Ovary (tissue), 10 donors: Measurements from ENCODE around the gene SNRK. TPM values are rescaled to one million over a fixed set of nuclear protein-coding genes. Genes with fewer than 3 reads are reported as not detected.
A peak's percentile ranks its signal among the peaks of the same experiment; 100 is the strongest.

Experiments
- DNase-seq, 5 donors: peaks; one replicate each; pipeline ENCODE4 v3.0.0-alpha.2; 2019 to 2020
- H3K27ac ChIP-seq, 2 donors: fragments of 200-600 bp; one replicate each; pipeline versions ENCODE4 v1.5.1 to v1.8.0; 2019 to 2022
- H3K27me3 ChIP-seq: fragments of 200-600 bp; one replicate; pipeline ENCODE4 v1.8.0; 2022
- H3K36me3 ChIP-seq: fragments of 200-600 bp; sonication (generic); one replicate; pipeline ENCODE4 v1.5.1; 2019
- H3K4me1 ChIP-seq: one replicate; pipeline ENCODE4 v1.8.1; 2013; ENCODE audit warnings: mild to moderate bottlenecking, moderate library complexity; ENCODE audit not compliant: insufficient read depth
- H3K4me3 ChIP-seq: fragments of 200-600 bp; sonication (generic); one replicate; pipeline ENCODE4 v1.5.1; 2017
- H3K9me3 ChIP-seq, 2 donors: fragments of 200-600 bp in 1 of 2; sonication (generic) in 1 of 2; one replicate each; pipeline versions ENCODE4 v1.5.1 to v1.8.1; 2013 to 2019; ENCODE audit warnings: mild to moderate bottlenecking in 1 of 2, moderate library complexity in 1 of 2
- EP300 ChIP-seq: sonication (generic); formaldehyde crosslinking; IDR thresholded peaks from one replicate; pipeline ENCODE4 v1.6.1; 2017; ENCODE audit warnings: antibody characterized with exemption
- POLR2A ChIP-seq: fragments of 450-650 bp; IDR thresholded peaks from one replicate; pipeline ENCODE4 v1.6.1; 2017; ENCODE audit warnings: antibody characterized with exemption, mild to moderate bottlenecking, moderate library complexity
- WGBS, 3 donors: extraction: QIAGEN DNeasy Blood & Tissue Kit in 1 of 3; methylation state at CpG; one replicate each; pipeline versions ENCODE4 v1.1.5 to v1.1.7; 2013 to 2017; 5-methylcytosine and 5-hydroxymethylcytosine counted together
- intact Hi-C, 4 donors: fragments of 100-400 bp; cut with DNase I; formaldehyde crosslinking; loops; one replicate each; pipeline versions ENCODE4 v1.11.0 to v1.15.1; 2022 to 2023
- long read RNA-seq, 3 donors: library from polyadenylated mRNA in 2 of 3; unstranded in 2 of 3; transcript quantifications; one replicate each; pipeline ENCODE4 v2.0.0 and lab custom pipeline, GENCODE V29; 2021 to 2026
- polyA plus RNA-seq, 2 donors: library from polyadenylated mRNA; stranded (reverse); fragments of 200-250 nt in 1 of 2; fragments of 350-450 nt in 1 of 2; fragmentation: Illumina TruSeq in 1 of 2; extraction: RNeasy Lipid Tissue Mini Kit (QIAGEN cat#74804) in 1 of 2; gene quantifications; one replicate each; pipeline ENCODE4 v1.2.3, GENCODE V29; 2013 to 2014
- total RNA-seq, 7 donors: library from RNA; depleted of rRNA in 2 of 7; stranded (reverse); fragments of >200 nt in 2 of 7; fragmentation: NEBNext Ultra II Directional in 3 of 7; extraction: Animal tissue kit (Norgen Biotek cat#: 25700) in 3 of 7; gene quantifications; one replicate each; pipeline versions ENCODE4 v1.1.0 to v1.2.4, GENCODE V29; 2016 to 2023
- TF ChIP-seq, protein P1 (sequence below), 3 donors: fragments of 450-650 bp in 2 of 3; fragments of 200-600 bp in 1 of 3; IDR thresholded peaks; one replicate each; pipeline versions ENCODE4 v1.5.1 to v1.8.0; 2016 to 2022; ENCODE audit warnings: antibody characterized with exemption in 3 of 3, mild to moderate bottlenecking in 1 of 3
- donor health status: DM: no; HTN: no; CAD: no; lungs with moderate emphysema.
- donor health status: DM: no; HTN: no; CAD: no.
- donor health status: Bipolar disorder and iron deficiency.
- donor health status: DM: yes; HTN: yes; CAD: no.
- donor health status: DM: no; HTN: no; CAD: no.
- donor health status: DM: yes; HTN: yes; CAD: no.

Gene SNRK
- total RNA-seq, result 10 to 100 TPM; 21.8 to 52.1 (median 35.0) TPM
- polyA plus RNA-seq, result 10 to 100 TPM; 19.0 to 22.0 TPM
- long read RNA-seq, donor 1, full-length matches to known transcripts, result 1 of 33 reads
- long read RNA-seq, donor 1, partial matches to known transcripts, result 21 of 33 reads
- long read RNA-seq, donor 1, other reads (novel, unspliced or antisense), result 11 of 33 reads
- long read RNA-seq, donor 2, full-length matches to known transcripts, result 3 of 16 reads
- long read RNA-seq, donor 2, partial matches to known transcripts, result 0 of 16 reads
- long read RNA-seq, donor 2, other reads (novel, unspliced or antisense), result 13 of 16 reads
- long read RNA-seq, donor 3, full-length matches to known transcripts, result 25 of 37 reads
- long read RNA-seq, donor 3, partial matches to known transcripts, result 2 of 37 reads
- long read RNA-seq, donor 3, other reads (novel, unspliced or antisense), result 10 of 37 reads

GRCh38 chr3:43286115-43286840 is at the start of gene SNRK:
TSS of gene SNRK (plus strand) at chr3:43286540. CDS start at chr3:43303204, 16,664 bp downstream.
- H3K27ac ChIP-seq, result peak within 1 kb of the TSS; percentile 77 to 91
- intact Hi-C loops, result no loop called here
- peaks cover 13% of the 10 kb centered on the region for H3K4me1 ChIP-seq
- H3K9me3 ChIP-seq, result no peaks in the 10 kb centered on the region
- H3K4me3 ChIP-seq, result peak within 1 kb of the TSS; percentile 60
- H3K27me3 ChIP-seq, result no peaks in the 10 kb centered on the region
- no peaks in the 10 kb centered on the region for H3K36me3 ChIP-seq
- DNase-seq, result peak; percentile 87 to 96 (median 95)
- TF ChIP-seq POLR2A (peak; percentile 84), EP300 (no peak)
- 1 to 2% (median 1%) methylated on average over 53 to 91 of the region's 91 CpGs for WGBS, 3 donors

DNA sequence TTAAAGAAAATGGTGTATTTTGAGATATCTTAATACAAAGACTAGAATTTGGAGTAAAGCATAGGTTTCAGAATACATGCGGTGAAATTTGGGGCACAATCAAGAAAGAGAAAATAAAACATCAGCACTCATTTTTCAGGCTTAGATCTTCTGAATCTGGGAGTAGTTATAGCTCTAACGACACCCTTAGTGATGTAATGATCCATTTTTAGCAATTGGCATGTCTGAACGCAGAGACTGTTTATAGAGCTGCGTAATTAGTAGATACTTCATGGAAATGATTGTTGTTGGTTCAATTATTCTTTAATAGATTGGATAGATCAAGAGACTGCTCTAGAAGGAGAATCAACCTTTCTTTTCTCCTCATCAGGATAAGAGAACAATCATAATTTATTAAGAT is 47.5 kb upstream of the SNRK start:
- Histone ChIP-seq H3K9me3 (no peaks in the 10 kb centered on the region), H3K4me3 (no peak overlapping the region), H3K4me1 (no peaks in the 10 kb centered on the region), H3K27me3 (no peaks in the 10 kb centered on the region), H3K36me3 (no peaks in the 10 kb centered on the region), H3K27ac (no peak overlapping the region)
- no peak for DNase-seq
- 59 to 76% (median 64%) methylated on average over 4 of the region's 4 CpGs for WGBS, 3 donors
- intact Hi-C loops, result no loop called here
- no peak for TF ChIP-seq POLR2A
- TF ChIP-seq EP300, result no peak
- TF ChIP-seq, protein P1, sequence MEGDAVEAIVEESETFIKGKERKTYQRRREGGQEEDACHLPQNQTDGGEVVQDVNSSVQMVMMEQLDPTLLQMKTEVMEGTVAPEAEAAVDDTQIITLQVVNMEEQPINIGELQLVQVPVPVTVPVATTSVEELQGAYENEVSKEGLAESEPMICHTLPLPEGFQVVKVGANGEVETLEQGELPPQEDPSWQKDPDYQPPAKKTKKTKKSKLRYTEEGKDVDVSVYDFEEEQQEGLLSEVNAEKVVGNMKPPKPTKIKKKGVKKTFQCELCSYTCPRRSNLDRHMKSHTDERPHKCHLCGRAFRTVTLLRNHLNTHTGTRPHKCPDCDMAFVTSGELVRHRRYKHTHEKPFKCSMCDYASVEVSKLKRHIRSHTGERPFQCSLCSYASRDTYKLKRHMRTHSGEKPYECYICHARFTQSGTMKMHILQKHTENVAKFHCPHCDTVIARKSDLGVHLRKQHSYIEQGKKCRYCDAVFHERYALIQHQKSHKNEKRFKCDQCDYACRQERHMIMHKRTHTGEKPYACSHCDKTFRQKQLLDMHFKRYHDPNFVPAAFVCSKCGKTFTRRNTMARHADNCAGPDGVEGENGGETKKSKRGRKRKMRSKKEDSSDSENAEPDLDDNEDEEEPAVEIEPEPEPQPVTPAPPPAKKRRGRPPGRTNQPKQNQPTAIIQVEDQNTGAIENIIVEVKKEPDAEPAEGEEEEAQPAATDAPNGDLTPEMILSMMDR (IDR thresholded peaks at IDR 0.05), result no peak

- Histone ChIP-seq H3K27ac (no peak overlapping the region), H3K4me3 (no peak overlapping the region), H3K36me3 (no peaks in the 10 kb centered on the region), H3K4me1 (no peaks in the 10 kb centered on the region), H3K27me3 (no peaks in the 10 kb centered on the region), H3K9me3 (no peaks in the 10 kb centered on the region)
- intact Hi-C loops, result no loop called here
- TF ChIP-seq EP300, result no peak
- TF ChIP-seq, protein P1 (IDR thresholded peaks at IDR 0.05), result no peak
- WGBS, 3 donors, result 86 to 90% (median 86%) methylated on average over 3 of the region's 3 CpGs
- no peak for DNase-seq
Measured at GRCh38 chr3:43239755-43240154, 46.6 kb upstream of the SNRK start.

- Histone ChIP-seq H3K4me1 (no peaks in the 10 kb centered on the region), H3K27me3 (no peaks in the 10 kb centered on the region), H3K9me3 (no peaks in the 10 kb centered on the region), H3K4me3 (no peak overlapping the region), H3K36me3 (no peaks in the 10 kb centered on the region), H3K27ac (no peak overlapping the region)
- DNase-seq, result no peak
- intact Hi-C loops, result no loop called here
- TF ChIP-seq POLR2A (no peak), EP300 (no peak)
- TF ChIP-seq, protein P1 (IDR thresholded peaks at IDR 0.05), result no peak
- WGBS, 3 donors, result 74 to 88% (median 75%) methylated on average over 6 of the region's 6 CpGs
Measured at GRCh38 chr3:43243590-43244587, 42.5 kb upstream of the SNRK start.
